SHP77 treated with DMSO at 0.1 percent for 48 hours (cell line): Measurements from ENCODE around the gene ZFP36L2.

Experiments used
- DNase-seq: peaks from one replicate; lab custom pipeline; 2025; lab: John Stamatoyannopoulos, UW

Gene ZFP36L2

GRCh38 chr2:43186321-43186678 lies 40.1 kb downstream of the ZFP36L2 start:
- DNase-seq: no peak

- no peak for DNase-seq
These were observed 41.3 kb downstream of the ZFP36L2 start for GRCh38 chr2:43185146-43185545.

GRCh38 chr2:43184339-43184895 lies 42.0 kb downstream of the ZFP36L2 start:
- DNase-seq: no peak

- no peak for DNase-seq
These were observed 42.7 kb downstream of the ZFP36L2 start for GRCh38 chr2:43183743-43184142.

- no peak for DNase-seq
These were observed 45.5 kb downstream of the ZFP36L2 start for GRCh38 chr2:43180897-43181296.

- no peak for DNase-seq
These were observed 46.5 kb downstream of the ZFP36L2 start for GRCh38 chr2:43179942-43180341.

- DNase-seq: no peak
These were observed 47.5 kb downstream of the ZFP36L2 start for GRCh38 chr2:43178602-43179542.

- DNase-seq: no peak
These were observed 48.3 kb downstream of the ZFP36L2 start for GRCh38 chr2:43178055-43178598.

GRCh38 chr2:43176449-43176848 lies 50.0 kb downstream of the ZFP36L2 start:
- DNase-seq: no peak

- no peak for DNase-seq
These were observed 50.5 kb downstream of the ZFP36L2 start for GRCh38 chr2:43175876-43176275.

GRCh38 chr2:43175020-43175441 lies 51.4 kb downstream of the ZFP36L2 start:
- no peak for DNase-seq

GRCh38 chr2:43174368-43174916 lies 52.0 kb downstream of the ZFP36L2 start:
- no peak for DNase-seq
